Ishikawa (cell line): ENCODE data around the gene QARS1.

Experiments
- CEBPB ChIP-seq: IDR thresholded peaks from 2 replicates; pipeline ENCODE4 v1.6.1; 2012
- CREB1 ChIP-seq: IDR thresholded peaks from 2 replicates; pipeline ENCODE4 v1.6.1; 2012; ENCODE audit warnings: low read depth
- EGR1 ChIP-seq: IDR thresholded peaks from 2 replicates; pipeline ENCODE4 v1.6.1; 2012
- EP300 ChIP-seq: IDR thresholded peaks from 2 replicates; pipeline ENCODE4 v1.6.1; 2012; ENCODE audit warnings: borderline replicate concordance
- FOXM1 ChIP-seq: IDR thresholded peaks from 2 replicates; pipeline ENCODE4 v1.6.1; 2012; ENCODE audit warnings: low read depth, borderline replicate concordance
- MAX ChIP-seq: IDR thresholded peaks from 2 replicates; pipeline ENCODE4 v1.6.1; 2012
- NFIC ChIP-seq: IDR thresholded peaks from 2 replicates; pipeline ENCODE4 v1.6.1; 2012
- RAD21 ChIP-seq: IDR thresholded peaks from 2 replicates; pipeline ENCODE4 v1.6.1; 2012; ENCODE audit warnings: low read depth
- TAF1 ChIP-seq: IDR thresholded peaks from 2 replicates; pipeline ENCODE4 v1.6.1; 2012; ENCODE audit warnings: low read depth, mild to moderate bottlenecking
- TEAD4 ChIP-seq: IDR thresholded peaks from 2 replicates; pipeline ENCODE4 v1.6.1; 2012
- YY1 ChIP-seq: IDR thresholded peaks from 2 replicates; pipeline ENCODE4 v1.6.1; 2012; ENCODE audit warnings: low read depth
- ZBTB7A ChIP-seq: IDR thresholded peaks from 2 replicates; pipeline ENCODE4 v1.6.1; 2012; ENCODE audit warnings: low read depth
- TF ChIP-seq, protein P1 (sequence below): IDR thresholded peaks from 2 replicates; pipeline ENCODE4 v1.6.1; 2012; ENCODE audit warnings: low read depth, mild to moderate bottlenecking
- TF ChIP-seq, protein P2 (sequence below): IDR thresholded peaks from 2 replicates; pipeline ENCODE4 v1.6.1; 2012

DNA sequence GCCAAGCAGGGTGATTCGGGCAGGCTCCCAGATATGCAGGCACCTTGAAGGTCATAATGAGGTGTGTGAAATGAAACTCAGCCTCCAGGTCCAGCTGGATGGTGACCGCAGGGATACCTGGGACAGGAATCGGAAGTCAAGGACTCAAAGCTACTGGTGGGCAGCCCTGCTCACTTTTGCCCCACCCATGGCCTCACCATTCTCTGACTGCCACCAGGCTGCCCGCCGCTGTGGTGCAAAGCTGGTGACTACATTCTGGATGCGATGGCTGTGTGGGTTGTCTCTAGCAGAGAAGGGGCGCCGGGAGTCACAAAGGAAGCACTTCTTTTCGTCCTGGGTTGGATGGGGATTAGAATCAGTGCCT lies 27.5 kb upstream of the QARS1 start:
- no peak for TF ChIP-seq EP300
- TF ChIP-seq EGR1, result no peak
- no peak for TF ChIP-seq CEBPB
- TF ChIP-seq, protein P1, sequence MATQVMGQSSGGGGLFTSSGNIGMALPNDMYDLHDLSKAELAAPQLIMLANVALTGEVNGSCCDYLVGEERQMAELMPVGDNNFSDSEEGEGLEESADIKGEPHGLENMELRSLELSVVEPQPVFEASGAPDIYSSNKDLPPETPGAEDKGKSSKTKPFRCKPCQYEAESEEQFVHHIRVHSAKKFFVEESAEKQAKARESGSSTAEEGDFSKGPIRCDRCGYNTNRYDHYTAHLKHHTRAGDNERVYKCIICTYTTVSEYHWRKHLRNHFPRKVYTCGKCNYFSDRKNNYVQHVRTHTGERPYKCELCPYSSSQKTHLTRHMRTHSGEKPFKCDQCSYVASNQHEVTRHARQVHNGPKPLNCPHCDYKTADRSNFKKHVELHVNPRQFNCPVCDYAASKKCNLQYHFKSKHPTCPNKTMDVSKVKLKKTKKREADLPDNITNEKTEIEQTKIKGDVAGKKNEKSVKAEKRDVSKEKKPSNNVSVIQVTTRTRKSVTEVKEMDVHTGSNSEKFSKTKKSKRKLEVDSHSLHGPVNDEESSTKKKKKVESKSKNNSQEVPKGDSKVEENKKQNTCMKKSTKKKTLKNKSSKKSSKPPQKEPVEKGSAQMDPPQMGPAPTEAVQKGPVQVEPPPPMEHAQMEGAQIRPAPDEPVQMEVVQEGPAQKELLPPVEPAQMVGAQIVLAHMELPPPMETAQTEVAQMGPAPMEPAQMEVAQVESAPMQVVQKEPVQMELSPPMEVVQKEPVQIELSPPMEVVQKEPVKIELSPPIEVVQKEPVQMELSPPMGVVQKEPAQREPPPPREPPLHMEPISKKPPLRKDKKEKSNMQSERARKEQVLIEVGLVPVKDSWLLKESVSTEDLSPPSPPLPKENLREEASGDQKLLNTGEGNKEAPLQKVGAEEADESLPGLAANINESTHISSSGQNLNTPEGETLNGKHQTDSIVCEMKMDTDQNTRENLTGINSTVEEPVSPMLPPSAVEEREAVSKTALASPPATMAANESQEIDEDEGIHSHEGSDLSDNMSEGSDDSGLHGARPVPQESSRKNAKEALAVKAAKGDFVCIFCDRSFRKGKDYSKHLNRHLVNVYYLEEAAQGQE, result no peak
- TF ChIP-seq YY1, result no peak
- no peak for TF ChIP-seq CREB1
- TF ChIP-seq TAF1, result no peak
- no peak for TF ChIP-seq MAX
- TF ChIP-seq RAD21, result no peak
- TF ChIP-seq, protein P2, sequence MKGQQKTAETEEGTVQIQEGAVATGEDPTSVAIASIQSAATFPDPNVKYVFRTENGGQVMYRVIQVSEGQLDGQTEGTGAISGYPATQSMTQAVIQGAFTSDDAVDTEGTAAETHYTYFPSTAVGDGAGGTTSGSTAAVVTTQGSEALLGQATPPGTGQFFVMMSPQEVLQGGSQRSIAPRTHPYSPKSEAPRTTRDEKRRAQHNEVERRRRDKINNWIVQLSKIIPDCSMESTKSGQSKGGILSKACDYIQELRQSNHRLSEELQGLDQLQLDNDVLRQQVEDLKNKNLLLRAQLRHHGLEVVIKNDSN, result no peak
- TF ChIP-seq TEAD4, result no peak
- TF ChIP-seq NFIC, result no peak
- no peak for TF ChIP-seq FOXM1
- no peak for TF ChIP-seq ZBTB7A
